Mesenchymal stem cell (in vitro differentiated cells and primary cell): ENCODE data around the gene LMF1.

Experiments
- DNase-seq: peaks from one replicate; pipeline ENCODE4 v3.0.0-alpha.2; 2013
- H2AFZ ChIP-seq: one replicate; pipeline ENCODE4 v1.6.1; 2013; ENCODE audit warnings: low read depth, mild to moderate bottlenecking, control low read depth, inconsistent platforms, low read length, moderate library complexity
- H2AK5ac ChIP-seq: 2 replicates; pipeline ENCODE4 v1.6.1; 2013; ENCODE audit warnings: low read length, moderate library complexity, mild to moderate bottlenecking, inconsistent platforms; ENCODE audit not compliant: severe bottlenecking
- H2BK120ac ChIP-seq: one replicate; pipeline ENCODE4 v1.6.1; 2013; ENCODE audit warnings: low read depth, mild to moderate bottlenecking, inconsistent platforms, low read length, moderate library complexity
- H2BK12ac ChIP-seq, 2 experiments: one replicate each; pipeline ENCODE4 v1.6.1; 2013; ENCODE audit warnings: inconsistent platforms in 2 of 2, low read length in 2 of 2, mild to moderate bottlenecking in 2 of 2, moderate library complexity in 2 of 2, control low read depth in 1 of 2
- H2BK15ac ChIP-seq: one replicate; pipeline ENCODE4 v1.6.1; 2013; ENCODE audit warnings: mild to moderate bottlenecking, low read depth, inconsistent platforms; ENCODE audit not compliant: poor library complexity, severe bottlenecking
- H2BK5ac ChIP-seq: 2 replicates; pipeline ENCODE4 v1.6.1; 2013; ENCODE audit warnings: low read depth, mild to moderate bottlenecking, low read length, control low read depth, inconsistent platforms; ENCODE audit not compliant: poor library complexity, severe bottlenecking
- H3K14ac ChIP-seq, 2 experiments: one replicate each; pipeline ENCODE4 v1.6.1; 2013; ENCODE audit warnings: inconsistent platforms in 2 of 2, low read length in 2 of 2, control low read depth in 1 of 2, mild to moderate bottlenecking in 1 of 2, moderate library complexity in 1 of 2
- H3K18ac ChIP-seq, 2 experiments: one replicate each; pipeline ENCODE4 v1.6.1; 2013; ENCODE audit warnings: inconsistent platforms in 2 of 2, low read length in 2 of 2, control low read depth in 1 of 2, low read depth in 1 of 2, mild to moderate bottlenecking in 1 of 2
- H3K23ac ChIP-seq, 2 experiments: one replicate each; pipeline ENCODE4 v1.6.1; 2013; ENCODE audit warnings: inconsistent platforms in 2 of 2, low read length in 2 of 2, mild to moderate bottlenecking in 2 of 2, moderate library complexity in 2 of 2, control low read depth in 1 of 2
- H3K27ac ChIP-seq: 2 replicates; pipeline ENCODE4 v1.5.1; 2013; ENCODE audit warnings: mild to moderate bottlenecking, moderate library complexity, low read length, control low read depth, inconsistent platforms; ENCODE audit not compliant: poor library complexity, severe bottlenecking
- H3K27me3 ChIP-seq, 2 experiments: 2 replicates each; pipeline versions ENCODE4 v1.6.1 to v1.7.0; 2013; ENCODE audit warnings: low read length in 2 of 2, mild to moderate bottlenecking in 2 of 2, moderate library complexity in 2 of 2, control low read depth in 1 of 2, inconsistent platforms in 1 of 2; ENCODE audit not compliant: control insufficient read depth in 1 of 2, insufficient read depth in 1 of 2
- H3K36me3 ChIP-seq, 2 experiments: 2 replicates each; pipeline versions ENCODE4 v1.6.1 to v1.7.0; 2013; ENCODE audit warnings: low read length in 2 of 2, control low read depth in 1 of 2, inconsistent platforms in 1 of 2, low read depth in 1 of 2, mild to moderate bottlenecking in 1 of 2; ENCODE audit not compliant: insufficient read depth in 2 of 2, control insufficient read depth in 1 of 2
- H3K4ac ChIP-seq, 2 experiments: one replicate each; pipeline ENCODE4 v1.6.1; 2013; ENCODE audit warnings: inconsistent platforms in 2 of 2, low read length in 2 of 2, mild to moderate bottlenecking in 2 of 2, moderate library complexity in 2 of 2, control low read depth in 1 of 2, low read depth in 1 of 2
- H3K4me1 ChIP-seq: 2 replicates; pipeline ENCODE4 v1.6.1; 2013; ENCODE audit warnings: low read depth, low read length, control low read depth; ENCODE audit not compliant: control insufficient read depth, insufficient read depth
- H3K4me2 ChIP-seq: 2 replicates; pipeline ENCODE4 v1.6.1; 2013; ENCODE audit warnings: low read length, mild to moderate bottlenecking, inconsistent platforms; ENCODE audit not compliant: poor library complexity, severe bottlenecking
- H3K4me3 ChIP-seq, 2 experiments: 2 replicates each; pipeline versions ENCODE4 v1.5.1 to v1.7.0; 2013; ENCODE audit warnings: low read length in 2 of 2, mild to moderate bottlenecking in 2 of 2, control low read depth in 1 of 2, low read depth in 1 of 2; ENCODE audit not compliant: insufficient read depth in 1 of 2
- H3K79me1 ChIP-seq: replicated peaks from 2 replicates; pipeline ENCODE4 v1.6.1; 2013; ENCODE audit warnings: mild to moderate bottlenecking, control low read depth, low read length, inconsistent platforms; ENCODE audit not compliant: poor library complexity, severe bottlenecking
- H3K9ac ChIP-seq: 2 replicates; pipeline ENCODE4 v1.7.0; 2013; ENCODE audit warnings: mild to moderate bottlenecking, low read length, moderate library complexity
- H3K9me3 ChIP-seq: 2 replicates; pipeline ENCODE4 v1.7.0; 2013; ENCODE audit warnings: mild to moderate bottlenecking, low read length; ENCODE audit not compliant: control insufficient read depth
- H4K8ac ChIP-seq: one replicate; pipeline ENCODE4 v1.6.1; 2013; ENCODE audit warnings: inconsistent platforms, mild to moderate bottlenecking, low read length, moderate library complexity
- H4K91ac ChIP-seq: one replicate; pipeline ENCODE4 v1.6.1; 2013; ENCODE audit warnings: mild to moderate bottlenecking, low read length, inconsistent platforms
- WGBS: methylation state at CpG from one replicate; pipeline ENCODE4 v1.1.7; 2013; ENCODE audit warnings: mixed read lengths; 5-methylcytosine and 5-hydroxymethylcytosine counted together

Gene LMF1

GRCh38 chr16:886084-886543 lies 84.7 kb downstream of the LMF1 start:
- no peak overlapping the region for H3K18ac ChIP-seq
- no peak overlapping the region for H3K4ac ChIP-seq
- H3K4me1 ChIP-seq, result no peaks in the 10 kb centered on the region
- WGBS, result 62% methylated on average over 10 of the region's 20 CpGs
- peaks cover 29% of the 10 kb centered on the region for H3K9me3 ChIP-seq
- no peak overlapping the region for H2AK5ac ChIP-seq
- H3K79me1 ChIP-seq, result no peaks in the 10 kb centered on the region
- H2BK15ac ChIP-seq, result no peak overlapping the region
- DNase-seq, result peak; percentile 3
- H3K14ac ChIP-seq, result no peak overlapping the region
- no peak overlapping the region for H3K9ac ChIP-seq
- H3K27me3 ChIP-seq, result no peaks in the 10 kb centered on the region
- no peak overlapping the region for H2BK120ac ChIP-seq
- H3K4me2 ChIP-seq, result no peak overlapping the region
- H2BK5ac ChIP-seq, result no peak overlapping the region
- H3K23ac ChIP-seq, result no peak overlapping the region
- H4K91ac ChIP-seq, result no peak overlapping the region
- no peak overlapping the region for H3K4me3 ChIP-seq
- no peak overlapping the region for H3K27ac ChIP-seq
- H2AFZ ChIP-seq, result no peak overlapping the region
- peaks cover 5 to 10% of the 10 kb centered on the region in 2 experiments for H3K36me3 ChIP-seq
- no peak overlapping the region for H4K8ac ChIP-seq
- H2BK12ac ChIP-seq, result no peak overlapping the region

GRCh38 chr16:885391-885790 lies 85.4 kb downstream of the LMF1 start:
- H2BK120ac ChIP-seq, result no peak overlapping the region
- no peak overlapping the region for H3K18ac ChIP-seq
- H2BK12ac ChIP-seq, result no peak overlapping the region
- DNase-seq, result no peak
- H3K9ac ChIP-seq, result no peak overlapping the region
- no peaks in the 10 kb centered on the region for H3K27me3 ChIP-seq
- no peak overlapping the region for H3K4ac ChIP-seq
- H3K4me2 ChIP-seq, result no peak overlapping the region
- H4K91ac ChIP-seq, result no peak overlapping the region
- H3K36me3 ChIP-seq, result peaks cover 5 to 10% of the 10 kb centered on the region in 2 experiments
- no peaks in the 10 kb centered on the region for H3K4me1 ChIP-seq
- H3K14ac ChIP-seq, result no peak overlapping the region
- peaks cover 29% of the 10 kb centered on the region for H3K9me3 ChIP-seq
- H3K4me3 ChIP-seq, result no peak overlapping the region
- no peak overlapping the region for H2BK15ac ChIP-seq
- H4K8ac ChIP-seq, result no peak overlapping the region
- H2BK5ac ChIP-seq, result no peak overlapping the region
- WGBS, result 92% methylated on average over 9 of the region's 11 CpGs
- no peaks in the 10 kb centered on the region for H3K79me1 ChIP-seq
- no peak overlapping the region for H3K27ac ChIP-seq
- no peak overlapping the region for H2AK5ac ChIP-seq
- H3K23ac ChIP-seq, result no peak overlapping the region
- H2AFZ ChIP-seq, result no peak overlapping the region

- no peak overlapping the region for H3K4me3 ChIP-seq
- no peak overlapping the region for H3K4ac ChIP-seq
- no peak overlapping the region for H3K9ac ChIP-seq
- H3K79me1 ChIP-seq, result no peaks in the 10 kb centered on the region
- no peaks in the 10 kb centered on the region for H3K4me1 ChIP-seq
- no peak overlapping the region for H3K18ac ChIP-seq
- H4K91ac ChIP-seq, result no peak overlapping the region
- H2BK5ac ChIP-seq, result no peak overlapping the region
- no peak overlapping the region for H2BK12ac ChIP-seq
- peaks cover 5 to 10% of the 10 kb centered on the region in 2 experiments for H3K36me3 ChIP-seq
- no peak for DNase-seq
- H3K27me3 ChIP-seq, result no peaks in the 10 kb centered on the region
- H3K9me3 ChIP-seq, result peaks cover 29% of the 10 kb centered on the region
- H2BK15ac ChIP-seq, result no peak overlapping the region
- no peak overlapping the region for H2AK5ac ChIP-seq
- no peak overlapping the region for H4K8ac ChIP-seq
- no peak overlapping the region for H3K27ac ChIP-seq
- H3K23ac ChIP-seq, result no peak overlapping the region
- no peak overlapping the region for H2BK120ac ChIP-seq
- WGBS, result 75% methylated on average over 1 of the region's 5 CpGs
- H3K14ac ChIP-seq, result no peak overlapping the region
- H2AFZ ChIP-seq, result no peak overlapping the region
- H3K4me2 ChIP-seq, result no peak overlapping the region
These were observed 86.6 kb downstream of the LMF1 start for GRCh38 chr16:884232-884631.

- H3K4me1 ChIP-seq, result no peaks in the 10 kb centered on the region
- H4K8ac ChIP-seq, result no peak overlapping the region
- H2AFZ ChIP-seq, result no peak overlapping the region
- peaks cover 29% of the 10 kb centered on the region for H3K9me3 ChIP-seq
- H2BK12ac ChIP-seq, result no peak overlapping the region
- H3K14ac ChIP-seq, result no peak overlapping the region
- H3K9ac ChIP-seq, result no peak overlapping the region
- H3K18ac ChIP-seq, result no peak overlapping the region
- no peak overlapping the region for H2AK5ac ChIP-seq
- H3K4ac ChIP-seq, result no peak overlapping the region
- no peaks in the 10 kb centered on the region for H3K79me1 ChIP-seq
- no peak overlapping the region for H3K27ac ChIP-seq
- H3K4me2 ChIP-seq, result no peak overlapping the region
- no peak overlapping the region for H2BK15ac ChIP-seq
- no peak overlapping the region for H3K4me3 ChIP-seq
- H2BK120ac ChIP-seq, result no peak overlapping the region
- H3K36me3 ChIP-seq, result peaks cover 5 to 10% of the 10 kb centered on the region in 2 experiments
- DNase-seq, result no peak
- no peaks in the 10 kb centered on the region for H3K27me3 ChIP-seq
- H2BK5ac ChIP-seq, result no peak overlapping the region
- no peak overlapping the region for H3K23ac ChIP-seq
- 93% methylated on average over 2 of the region's 2 CpGs for WGBS
- no peak overlapping the region for H4K91ac ChIP-seq
These were observed 87.0 kb downstream of the LMF1 start for GRCh38 chr16:883781-884180.
